CD4-positive, alpha-beta T cell treated with Interleukin-2 at 100 ng/mL for 4 hours (primary cell): Measurements from ENCODE around the gene MREG.
A peak's percentile ranks its signal among the peaks of the same experiment; 100 is the strongest.

Experiments
- DNase-seq: peaks from one replicate; pipeline ENCODE4 v3.0.0-alpha.2; 2020; ENCODE audit warnings: low spot score

MREG gene, protein sequence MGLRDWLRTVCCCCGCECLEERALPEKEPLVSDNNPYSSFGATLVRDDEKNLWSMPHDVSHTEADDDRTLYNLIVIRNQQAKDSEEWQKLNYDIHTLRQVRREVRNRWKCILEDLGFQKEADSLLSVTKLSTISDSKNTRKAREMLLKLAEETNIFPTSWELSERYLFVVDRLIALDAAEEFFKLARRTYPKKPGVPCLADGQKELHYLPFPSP

GRCh38 chr2:216013080-216013909, at the start of gene MREG:
Gene MREG (minus strand): TSS chr2:216013551. CDS start chr2:216013327, 224 bp downstream.
- peak; percentile 85 for DNase-seq

- peak; percentile 18 for DNase-seq
These were observed 46.0 kb upstream of the MREG start for GRCh38 chr2:216059233-216059834.

GRCh38 chr2:216057688-216058193, 44.4 kb upstream of the MREG start:
- peak; percentile 69 for DNase-seq

DNA sequence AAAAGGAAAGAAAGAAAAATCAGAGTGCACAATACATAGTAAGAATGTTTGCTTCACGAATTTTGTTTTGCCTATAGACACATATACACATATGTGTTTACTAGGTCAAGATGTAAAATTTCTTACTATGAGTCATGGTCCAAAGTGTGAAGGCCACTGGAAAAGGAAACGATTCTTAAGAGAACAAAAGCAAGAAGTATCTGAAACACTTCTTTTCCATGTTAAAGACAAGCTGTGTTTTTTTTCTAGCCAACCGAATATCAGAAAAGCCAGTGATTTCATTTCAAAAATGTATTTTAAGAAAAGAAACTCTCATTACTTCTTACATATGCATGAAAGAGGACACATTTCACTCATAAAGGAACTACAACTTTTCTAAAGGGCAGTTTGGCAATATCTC, 43.4 kb upstream of the MREG start:
- no peak for DNase-seq

GRCh38 chr2:216055680-216056079, 42.3 kb upstream of the MREG start:
- DNase-seq, result no peak

GRCh38 chr2:216052420-216052819, 39.1 kb upstream of the MREG start:
- DNase-seq, result no peak

DNA sequence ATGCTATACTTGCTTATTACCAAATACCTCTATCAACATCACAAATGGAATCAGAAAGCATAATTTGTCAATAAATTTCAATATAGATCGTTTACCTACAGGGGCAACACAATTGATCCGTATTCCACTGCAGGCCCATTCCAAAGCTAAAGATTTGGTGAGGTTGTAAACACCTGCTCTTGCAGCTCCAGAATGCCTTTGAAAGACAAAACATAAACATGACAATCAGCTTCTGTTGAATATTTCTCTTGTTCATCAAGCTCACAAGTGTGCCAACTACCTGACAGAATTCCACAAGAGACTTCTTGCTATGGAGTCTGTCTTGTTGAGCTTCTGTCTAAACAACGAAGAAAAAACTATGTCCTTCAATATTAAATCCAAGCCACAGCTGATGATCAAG, 38.0 kb upstream of the MREG start:
- DNase-seq, result no peak

GRCh38 chr2:216049452-216049851, 36.1 kb upstream of the MREG start:
- DNase-seq, result no peak

- no peak for DNase-seq
These were observed 34.0 kb upstream of the MREG start for GRCh38 chr2:216047397-216047796.

- DNase-seq, result no peak
These were observed 31.6 kb upstream of the MREG start for GRCh38 chr2:216044883-216045486.

GRCh38 chr2:216043949-216044348, 30.6 kb upstream of the MREG start:
- no peak for DNase-seq

- no peak for DNase-seq
These were observed 28.1 kb upstream of the MREG start for GRCh38 chr2:216041438-216041837.

DNA sequence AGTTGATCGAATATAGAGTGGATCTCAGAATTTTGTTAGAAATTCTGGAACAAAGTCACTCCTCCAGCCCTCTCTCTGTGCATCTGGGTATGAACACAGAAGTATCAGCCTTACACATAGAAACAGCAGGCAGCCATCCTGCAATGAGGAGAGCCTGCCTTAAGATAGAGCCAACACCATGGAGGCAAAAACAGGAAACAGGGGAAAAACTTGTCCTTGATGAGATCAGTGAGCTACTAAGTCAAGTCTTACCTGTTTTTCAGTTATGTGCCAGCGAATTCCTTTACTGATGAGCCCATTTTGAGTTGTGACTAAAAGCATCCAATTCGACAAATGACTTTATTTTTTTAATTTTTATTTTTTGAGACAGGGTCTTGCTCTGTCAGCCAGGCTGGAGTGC, 26.6 kb upstream of the MREG start:
- DNase-seq, result no peak

DNA sequence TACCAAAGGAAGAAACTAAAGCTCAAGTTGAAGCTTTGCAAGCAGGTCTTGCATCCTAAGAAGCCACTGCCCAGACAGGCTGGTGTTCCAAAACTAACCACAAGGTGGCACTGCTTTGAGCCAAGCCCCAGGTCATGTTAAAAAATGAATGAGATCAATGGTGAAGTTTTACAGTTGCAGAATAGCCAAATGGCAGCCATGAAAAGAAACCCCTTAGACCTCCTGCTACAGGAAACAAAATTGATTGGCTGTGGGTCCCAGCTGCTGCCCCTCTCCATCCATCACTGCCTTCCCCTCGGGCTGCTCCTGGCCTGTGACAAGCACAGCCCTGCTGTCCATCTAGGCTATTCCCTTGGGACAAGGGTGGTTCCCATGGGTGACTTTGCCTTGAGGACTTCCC, 20.7 kb upstream of the MREG start:
- peak; percentile 84 for DNase-seq

DNA sequence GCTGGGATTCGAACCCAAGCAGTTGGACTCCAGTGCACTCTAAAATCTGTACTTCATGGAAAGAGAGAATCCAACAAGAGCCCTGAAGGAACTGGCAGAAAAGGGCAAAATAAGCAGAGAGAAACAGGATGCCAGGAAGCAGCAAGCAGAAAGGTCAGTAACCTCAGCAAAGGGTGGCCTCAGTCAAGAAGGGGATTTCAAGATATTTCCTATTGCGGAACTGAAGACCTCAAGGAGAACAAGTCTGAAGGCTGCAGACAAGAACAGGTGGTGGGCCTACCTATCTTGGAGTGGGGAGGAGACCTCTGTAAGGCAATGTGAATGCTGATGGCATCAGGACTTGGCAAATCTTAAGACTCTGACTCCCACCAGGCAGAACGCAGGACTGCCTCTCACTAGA, 20.1 kb upstream of the MREG start:
- no peak for DNase-seq

DNA sequence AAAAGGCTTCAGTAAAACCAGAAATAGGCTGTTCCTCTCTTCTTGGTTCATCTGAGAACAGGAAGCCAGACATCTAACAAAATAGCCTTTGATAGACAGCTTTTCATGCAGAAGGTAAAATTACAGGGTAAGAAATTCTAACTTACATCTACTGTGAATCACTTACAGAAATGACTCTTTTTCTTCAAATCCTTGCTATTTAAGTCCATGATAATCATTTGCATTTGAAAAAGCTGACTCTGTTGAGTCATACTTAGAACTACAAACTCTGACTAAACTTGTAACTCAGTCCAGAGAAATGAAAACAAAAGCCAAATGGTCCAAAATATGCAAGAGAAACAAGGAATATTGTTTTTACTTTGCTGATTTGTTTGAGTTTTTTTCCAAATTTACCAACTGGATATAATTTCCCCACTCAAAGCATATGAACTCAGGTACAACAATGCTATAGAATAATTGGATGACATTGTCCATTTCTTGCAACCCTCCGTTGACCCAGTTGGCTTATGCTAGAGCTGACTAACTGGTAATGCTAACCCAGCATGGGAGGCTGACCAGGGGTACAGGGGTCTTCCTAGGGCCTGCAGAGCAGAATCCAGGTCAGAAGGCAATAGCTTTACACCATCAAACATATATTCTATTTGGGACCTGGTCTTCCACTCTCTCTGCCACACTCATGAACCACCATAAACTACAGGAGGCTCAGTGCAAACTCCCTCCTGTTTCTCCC, 18.8 kb upstream of the MREG start:
- DNase-seq, result no peak

- DNase-seq, result no peak
These were observed 16.9 kb upstream of the MREG start for GRCh38 chr2:216030216-216030615.

- DNase-seq, result no peak
These were observed 16.2 kb upstream of the MREG start for GRCh38 chr2:216029416-216030129.

- no peak for DNase-seq
These were observed 11.5 kb upstream of the MREG start for GRCh38 chr2:216024779-216025336.

DNA sequence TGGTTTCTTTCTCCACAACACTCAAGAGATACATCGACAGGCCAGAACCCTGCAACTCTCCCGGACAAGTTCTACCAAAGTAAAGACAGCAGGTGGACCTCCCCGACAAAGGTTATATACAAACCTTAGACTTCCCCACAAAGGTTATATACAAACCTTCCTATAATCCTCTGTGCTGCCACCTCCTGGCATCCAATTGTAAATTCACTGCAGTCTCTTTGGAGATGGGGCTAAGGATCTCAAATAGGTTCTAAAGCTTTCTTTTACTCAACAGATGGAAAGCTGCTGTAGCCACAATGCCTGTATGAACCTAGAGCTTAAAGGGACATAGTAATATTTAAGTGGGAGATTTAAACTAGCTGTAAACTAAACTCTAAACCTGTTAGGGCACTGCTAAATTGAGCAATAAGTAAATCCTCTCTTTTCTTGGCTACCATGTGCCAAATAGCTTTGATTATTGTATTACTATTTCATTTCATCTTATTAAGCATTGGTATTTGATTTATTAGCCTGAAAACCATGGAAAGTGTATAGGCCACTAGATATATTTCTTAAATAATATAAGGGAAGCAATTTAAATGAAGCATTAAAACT, 9.8 kb upstream of the MREG start:
- DNase-seq, result peak; percentile 52
